GM12865 (cell line): ENCODE measurements around the gene P2RX2.

ENCODE experiments used
- DNase-seq: peaks from one replicate; pipeline ENCODE4 v3.0.0; 2010; ENCODE audit warnings: low read depth
- H3K4me3 ChIP-seq: 2 replicates; pipeline ENCODE4 v1.5.1; 2011; ENCODE audit warnings: mild to moderate bottlenecking, low read depth, low read length, control low read depth
- TF ChIP-seq, protein P1 (sequence below): IDR thresholded peaks from 2 replicates; pipeline ENCODE4 v1.5.1; 2011; ENCODE audit warnings: low read length, control low read depth, low read depth, inconsistent platforms; ENCODE audit not compliant: insufficient read depth; ENCODE audit errors: missing control alignments

P2RX2 gene

GRCh38 chr12:132639956-132640520 lies 21.5 kb downstream of the P2RX2 start:
- no peak for DNase-seq
- TF ChIP-seq, protein P1, sequence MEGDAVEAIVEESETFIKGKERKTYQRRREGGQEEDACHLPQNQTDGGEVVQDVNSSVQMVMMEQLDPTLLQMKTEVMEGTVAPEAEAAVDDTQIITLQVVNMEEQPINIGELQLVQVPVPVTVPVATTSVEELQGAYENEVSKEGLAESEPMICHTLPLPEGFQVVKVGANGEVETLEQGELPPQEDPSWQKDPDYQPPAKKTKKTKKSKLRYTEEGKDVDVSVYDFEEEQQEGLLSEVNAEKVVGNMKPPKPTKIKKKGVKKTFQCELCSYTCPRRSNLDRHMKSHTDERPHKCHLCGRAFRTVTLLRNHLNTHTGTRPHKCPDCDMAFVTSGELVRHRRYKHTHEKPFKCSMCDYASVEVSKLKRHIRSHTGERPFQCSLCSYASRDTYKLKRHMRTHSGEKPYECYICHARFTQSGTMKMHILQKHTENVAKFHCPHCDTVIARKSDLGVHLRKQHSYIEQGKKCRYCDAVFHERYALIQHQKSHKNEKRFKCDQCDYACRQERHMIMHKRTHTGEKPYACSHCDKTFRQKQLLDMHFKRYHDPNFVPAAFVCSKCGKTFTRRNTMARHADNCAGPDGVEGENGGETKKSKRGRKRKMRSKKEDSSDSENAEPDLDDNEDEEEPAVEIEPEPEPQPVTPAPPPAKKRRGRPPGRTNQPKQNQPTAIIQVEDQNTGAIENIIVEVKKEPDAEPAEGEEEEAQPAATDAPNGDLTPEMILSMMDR, result no peak
- no peak overlapping the region for H3K4me3 ChIP-seq

DNA sequence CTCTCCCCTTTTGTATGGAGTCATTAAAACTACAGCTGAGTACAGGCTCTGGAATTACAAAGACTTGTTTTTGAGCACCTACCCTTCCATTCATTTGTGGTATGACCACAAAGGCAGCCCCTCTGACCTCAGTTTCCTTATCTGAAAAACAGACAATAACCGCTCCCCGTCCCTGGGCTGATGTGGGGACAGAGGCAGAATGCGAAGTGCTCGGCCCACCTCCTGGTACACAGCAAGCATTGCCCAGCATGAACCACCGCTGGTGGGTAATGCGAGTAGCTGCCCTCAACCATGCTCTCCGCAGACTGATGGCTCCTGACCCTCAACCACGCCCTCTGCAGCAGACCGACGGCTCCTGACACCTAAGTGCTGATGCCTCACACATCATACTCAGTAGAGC lies 22.4 kb downstream of the P2RX2 start:
- no peak for DNase-seq
- TF ChIP-seq, protein P1, result no peak
- no peak overlapping the region for H3K4me3 ChIP-seq

- DNase-seq, result no peak
- TF ChIP-seq, protein P1, result no peak
- H3K4me3 ChIP-seq, result no peak overlapping the region
Measured at GRCh38 chr12:132641811-132642650, 23.5 kb downstream of the P2RX2 start.

- TF ChIP-seq, protein P1, result no peak
- no peak for DNase-seq
- no peak overlapping the region for H3K4me3 ChIP-seq
Measured at GRCh38 chr12:132642846-132643835, 24.6 kb downstream of the P2RX2 start.

DNA sequence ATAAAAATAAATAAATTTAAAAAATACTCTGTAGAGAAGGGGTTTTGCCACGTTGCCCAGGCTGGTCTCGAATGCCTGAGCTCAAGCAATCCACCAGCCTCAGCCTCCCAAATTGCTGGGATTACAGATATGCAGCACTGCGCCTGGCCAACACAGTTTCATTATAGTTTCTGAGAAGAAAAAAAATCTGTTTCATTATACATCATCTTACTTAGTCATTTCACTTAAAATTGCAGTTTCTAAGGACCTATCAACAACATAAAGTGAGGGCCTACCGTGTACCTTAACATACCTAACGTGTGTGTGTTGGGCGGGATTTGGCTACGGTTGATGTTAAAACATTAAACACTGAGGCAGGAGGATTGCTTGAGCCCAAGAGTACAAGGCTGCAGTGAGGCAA lies 28.3 kb downstream of the P2RX2 start:
- TF ChIP-seq, protein P1, result no peak
- DNase-seq, result no peak
- H3K4me3 ChIP-seq, result no peak overlapping the region

- H3K4me3 ChIP-seq, result no peak overlapping the region
- no peak for DNase-seq
- TF ChIP-seq, protein P1, result no peak
Measured at GRCh38 chr12:132647858-132648257, 29.3 kb downstream of the P2RX2 start.
